WTC11 (cell line): ENCODE measurements around the gene IGFBP7. TPM values are rescaled to one million over a fixed set of nuclear protein-coding genes. Genes with fewer than 3 reads are reported as not detected.

Source experiments
- ATAC-seq: fragments of 200-7000 bp; cut with Tn5 transposase; 2 replicates; pipeline ENCODE4 v1.10.0; 2021; ENCODE audit warnings: mild to moderate bottlenecking, moderate library complexity
- CTCF ChIA-PET: fragments of 300-600 bp; sonication (Branson Sonifier 250); formaldehyde crosslinking; loops from one replicate; lab custom pipeline; 2021; ENCODE audit warnings: antibody characterized with exemption; lab: Charles Lee
- POLR2A ChIA-PET: fragments of 350-600 bp; sonication (Branson Sonifier 250); formaldehyde crosslinking; loops from one replicate; lab custom pipeline; 2021; ENCODE audit warnings: antibody characterized with exemption; lab: Charles Lee
- DNase-seq: peaks from one replicate; pipeline ENCODE4 v3.0.0; 2021; ENCODE audit warnings: low spot score
- H3K27ac Mint-ChIP-seq: 2 replicates; pipeline ENCODE4 v1.8.0; 2021; ENCODE audit warnings: mixed read lengths
- H3K27me3 Mint-ChIP-seq: 2 replicates; pipeline ENCODE4 v1.8.0; 2021; ENCODE audit warnings: low read depth, mild to moderate bottlenecking, moderate library complexity, mixed read lengths
- H3K36me3 Mint-ChIP-seq: 2 replicates; pipeline ENCODE4 v1.8.0; 2021; ENCODE audit warnings: mixed read lengths
- H3K4me1 Mint-ChIP-seq: 2 replicates; pipeline ENCODE4 v1.8.0; 2022; ENCODE audit warnings: mixed read lengths
- H3K4me3 Mint-ChIP-seq: 2 replicates; pipeline ENCODE4 v1.8.0; 2021; ENCODE audit warnings: mild to moderate bottlenecking, moderate library complexity, mixed read lengths
- H3K9me3 Mint-ChIP-seq: 2 replicates; pipeline ENCODE4 v1.8.0; 2021; ENCODE audit warnings: mixed read lengths
- ARID4B ChIP-seq: sonication (generic); formaldehyde crosslinking; IDR thresholded peaks from 2 replicates; pipeline ENCODE4 v1.8.0; 2023; ENCODE audit warnings: missing genetic modification reagents, mild to moderate bottlenecking, borderline replicate concordance
- ATF3 ChIP-seq: sonication (generic); formaldehyde crosslinking; conservative IDR thresholded peaks from 2 replicates; pipeline ENCODE4 v1.8.1; 2022; ENCODE audit warnings: mild to moderate bottlenecking, missing genetic modification reagents
- CREB1 ChIP-seq: sonication (generic); formaldehyde crosslinking; IDR thresholded peaks from 2 replicates; pipeline ENCODE4 v1.8.0; 2023; ENCODE audit warnings: mild to moderate bottlenecking, missing genetic modification reagents
- E2F4 ChIP-seq: sonication (generic); formaldehyde crosslinking; IDR thresholded peaks from 2 replicates; pipeline ENCODE4 v1.8.1; 2022; ENCODE audit warnings: low read depth, mild to moderate bottlenecking, moderate library complexity, missing genetic modification reagents, borderline replicate concordance
- FOXP1 ChIP-seq: sonication (generic); formaldehyde crosslinking; IDR thresholded peaks from 2 replicates; pipeline ENCODE4 v1.8.0; 2022; ENCODE audit warnings: missing genetic modification reagents, mild to moderate bottlenecking, moderate library complexity, borderline replicate concordance
- GTF2I ChIP-seq: fragments of 250-450 bp; sonication (Bioruptor Pico); conservative IDR thresholded peaks from 2 replicates; pipeline ENCODE4 v1.4.0; 2021; ENCODE audit warnings: mild to moderate bottlenecking
- IRF2 ChIP-seq: sonication (generic); formaldehyde crosslinking; IDR thresholded peaks from 2 replicates; pipeline ENCODE4 v1.8.0; 2022; ENCODE audit warnings: low read depth, missing genetic modification reagents, borderline replicate concordance
- NFE2L1 ChIP-seq: sonication (generic); formaldehyde crosslinking; IDR thresholded peaks from 2 replicates; pipeline ENCODE4 v1.8.1; 2023; ENCODE audit warnings: missing genetic modification reagents
- PRDM15 ChIP-seq: sonication (generic); formaldehyde crosslinking; IDR thresholded peaks from 2 replicates; pipeline ENCODE4 v1.8.0; 2022; ENCODE audit warnings: missing genetic modification reagents
- SMAD3 ChIP-seq: sonication (generic); formaldehyde crosslinking; IDR thresholded peaks from 2 replicates; pipeline ENCODE4 v1.8.0; 2022; ENCODE audit warnings: missing genetic modification reagents, mild to moderate bottlenecking, borderline replicate concordance
- SOX15 ChIP-seq: fragments of 250-450 bp; sonication (Bioruptor Pico); IDR thresholded peaks from 2 replicates; pipeline ENCODE4 v1.9.0; 2021; ENCODE audit warnings: mild to moderate bottlenecking
- TEAD1 ChIP-seq: sonication (generic); formaldehyde crosslinking; IDR thresholded peaks from 2 replicates; pipeline ENCODE4 v1.8.0; 2022; ENCODE audit warnings: mild to moderate bottlenecking, missing genetic modification reagents
- TP53 ChIP-seq: sonication (generic); formaldehyde crosslinking; IDR thresholded peaks from 2 replicates; pipeline ENCODE4 v1.8.1; 2023; ENCODE audit warnings: mild to moderate bottlenecking, missing genetic modification reagents
- USF2 ChIP-seq: sonication (generic); formaldehyde crosslinking; IDR thresholded peaks from 2 replicates; pipeline ENCODE4 v1.8.1; 2023; ENCODE audit warnings: mild to moderate bottlenecking, missing genetic modification reagents, moderate library complexity
- ZNF219 ChIP-seq: sonication (generic); formaldehyde crosslinking; IDR thresholded peaks from 2 replicates; pipeline ENCODE4 v1.8.0; 2023; ENCODE audit warnings: missing genetic modification reagents, mild to moderate bottlenecking, borderline replicate concordance
- ZNF232 ChIP-seq: sonication (generic); formaldehyde crosslinking; IDR thresholded peaks from 2 replicates; pipeline ENCODE4 v1.8.0; 2022; ENCODE audit warnings: mild to moderate bottlenecking, missing genetic modification reagents
- ZNF281 ChIP-seq: sonication (generic); formaldehyde crosslinking; IDR thresholded peaks from 2 replicates; pipeline ENCODE4 v1.8.0; 2023; ENCODE audit warnings: mild to moderate bottlenecking, missing genetic modification reagents
- ZNF416 ChIP-seq: fragments of 250-450 bp; sonication (Bioruptor Pico); IDR thresholded peaks from 2 replicates; pipeline ENCODE4 v1.9.0; 2021; ENCODE audit warnings: mild to moderate bottlenecking, inconsistent platforms
- ZNF425 ChIP-seq: fragments of 250-450 bp; sonication (Bioruptor Pico); conservative IDR thresholded peaks from 2 replicates; pipeline ENCODE4 v1.9.0; 2021; ENCODE audit warnings: mild to moderate bottlenecking
- ZSCAN18 ChIP-seq: fragments of 250-450 bp; sonication (Bioruptor Pico); IDR thresholded peaks from 2 replicates; pipeline ENCODE4 v2.1.2; 2022; ENCODE audit warnings: mild to moderate bottlenecking, moderate library complexity
- total RNA-seq: library from RNA; stranded (reverse); gene quantifications from 3 replicates; pipeline ENCODE4 v1.2.3, GENCODE V29; 2021

Gene IGFBP7
- total RNA-seq, 1 experiment from 2014 or later, result 1.4 TPM

GRCh38 chr4:57095245-57095644, 14.9 kb downstream of the IGFBP7 start:
- Mint-ChIP-seq H3K27ac (no peak overlapping the region), H3K27me3 (no peaks in the 10 kb centered on the region; the same call in 1 of the 2 replicates), H3K9me3 (0 out of 2 replicates have a peak, but pooled peaks cover under 1% of the 10 kb centered on the region), H3K4me3 (no peak overlapping the region), H3K4me1 (peaks cover 24% of the 10 kb centered on the region), H3K36me3 (no peaks in the 10 kb centered on the region)
- ChIA-PET POLR2A (no interaction called here), CTCF (no interaction called here)
- no peak for DNase-seq
- no peak for TF ChIP-seq IRF2 (CRISPR knock-in tag)
- no peak for TF ChIP-seq SMAD3 (CRISPR knock-in tag)
- TF ChIP-seq E2F4 (CRISPR knock-in tag), result no peak
- TF ChIP-seq ZNF219 (CRISPR knock-in tag), result no peak
- no peak for TF ChIP-seq FOXP1 (CRISPR knock-in tag)
- TF ChIP-seq ZNF416 (CRISPR knock-in tag), result no peak
- no peak for TF ChIP-seq PRDM15
- no peak for TF ChIP-seq ZSCAN18 (CRISPR knock-in tag)
- TF ChIP-seq ZNF425, result no peak
- TF ChIP-seq ZNF232, result no peak
- no peak for TF ChIP-seq USF2 (CRISPR knock-in tag)
- TF ChIP-seq ARID4B (CRISPR knock-in tag), result no peak
- TF ChIP-seq ATF3 (CRISPR knock-in tag), result no peak
- no peak for TF ChIP-seq CREB1 (CRISPR knock-in tag)
- TF ChIP-seq TP53 (CRISPR knock-in tag), result no peak
- no peak for TF ChIP-seq GTF2I (CRISPR knock-in tag)
- no peak for TF ChIP-seq ZNF281 (CRISPR knock-in tag)
- TF ChIP-seq TEAD1 (CRISPR knock-in tag), result no peak
- TF ChIP-seq NFE2L1 (CRISPR knock-in tag), result no peak
- TF ChIP-seq SOX15 (CRISPR knock-in tag), result no peak
- ATAC-seq, result no peak
